Hematopoietic multipotent progenitor cell treated with erythropoietin and hydrocortisone succinate and interleukin-3 and kit ligand, for 15 days (in vitro differentiated cells): ENCODE results near the gene OBI1.

Source experiments
- DNase-seq: peaks from one replicate; pipeline ENCODE4 v3.0.0-alpha.2; 2015; ENCODE audit warnings: low spot score

Gene OBI1

DNA sequence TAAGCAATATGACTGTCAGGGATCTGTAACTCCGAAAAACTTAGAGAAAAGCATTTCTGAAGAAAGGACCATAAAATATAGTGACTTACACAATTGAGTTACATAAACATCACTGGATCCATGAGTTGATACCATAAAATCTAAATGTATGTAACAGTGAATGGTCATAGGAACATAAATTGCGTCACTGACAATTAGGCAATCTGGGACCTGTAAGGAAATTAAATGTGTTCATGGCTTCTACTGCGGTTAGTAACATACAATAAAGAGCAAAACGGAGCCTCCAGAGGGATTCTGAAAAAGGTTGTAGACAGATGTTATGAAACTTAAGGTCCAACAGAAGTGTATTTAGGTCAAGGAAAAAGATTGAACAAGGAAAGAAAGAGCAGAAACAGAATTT lies 82.7 kb downstream of the OBI1 start:
- DNase-seq, result no peak

DNA sequence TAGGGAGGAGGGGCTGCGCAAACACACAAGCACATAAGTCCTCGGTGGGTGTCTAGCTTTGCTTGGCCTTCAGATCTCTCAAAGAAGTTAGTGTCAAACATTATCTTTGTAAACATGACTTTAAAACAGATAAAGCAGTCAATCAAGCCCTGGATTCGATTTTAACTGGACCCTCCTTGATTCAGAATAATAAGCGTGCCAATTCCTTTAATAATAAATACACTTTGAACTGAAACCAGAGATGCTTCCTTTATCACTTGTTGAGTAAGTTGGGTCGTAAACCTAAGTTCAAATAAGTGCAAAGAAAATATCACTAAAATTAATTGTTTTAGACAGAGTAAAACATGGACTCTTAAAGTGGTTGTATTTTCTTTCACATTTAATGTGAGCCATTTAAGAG lies 86.5 kb downstream of the OBI1 start:
- no peak for DNase-seq

DNA sequence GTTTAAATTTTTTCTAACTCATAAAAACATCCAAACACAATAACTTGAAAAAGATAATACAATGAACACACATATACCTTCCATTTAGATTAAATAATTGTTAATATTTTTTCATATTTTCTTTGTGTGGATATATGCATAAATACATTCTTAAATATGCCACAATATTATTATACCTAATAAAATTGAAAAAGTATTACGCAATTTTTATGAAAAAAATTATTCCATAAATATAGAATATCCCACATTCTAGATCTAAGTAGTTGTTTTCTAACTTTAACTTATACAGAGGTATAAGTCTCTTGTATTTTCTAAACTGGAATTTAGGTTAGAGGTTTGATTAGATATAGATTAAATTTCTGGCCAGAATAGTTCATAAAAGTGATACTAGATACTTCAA lies 89.9 kb downstream of the OBI1 start:
- no peak for DNase-seq

DNA sequence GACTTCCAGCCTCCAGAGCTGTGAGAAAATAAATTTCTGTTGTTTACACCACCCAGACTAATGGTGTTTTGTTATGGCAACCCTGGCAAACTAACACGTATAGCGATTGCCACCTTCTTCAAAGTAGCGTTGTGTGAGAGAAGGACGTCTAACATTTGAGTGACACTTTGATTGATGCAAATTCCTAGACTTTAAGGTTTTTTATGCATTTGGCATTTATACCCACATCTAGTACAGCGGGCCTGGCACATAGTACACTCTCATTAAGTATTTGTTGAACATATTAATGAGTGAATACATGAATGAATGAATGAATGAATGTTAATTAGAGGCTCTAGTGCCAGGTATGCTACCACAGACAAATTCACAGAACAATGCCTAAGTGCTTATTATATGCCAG lies 92.3 kb downstream of the OBI1 start:
- DNase-seq, result no peak
